ENCODE measurements around the gene NT5DC1.
A peak's percentile ranks its signal among the peaks of the same experiment; 100 is the strongest.

The NT5DC1 gene

DNA sequence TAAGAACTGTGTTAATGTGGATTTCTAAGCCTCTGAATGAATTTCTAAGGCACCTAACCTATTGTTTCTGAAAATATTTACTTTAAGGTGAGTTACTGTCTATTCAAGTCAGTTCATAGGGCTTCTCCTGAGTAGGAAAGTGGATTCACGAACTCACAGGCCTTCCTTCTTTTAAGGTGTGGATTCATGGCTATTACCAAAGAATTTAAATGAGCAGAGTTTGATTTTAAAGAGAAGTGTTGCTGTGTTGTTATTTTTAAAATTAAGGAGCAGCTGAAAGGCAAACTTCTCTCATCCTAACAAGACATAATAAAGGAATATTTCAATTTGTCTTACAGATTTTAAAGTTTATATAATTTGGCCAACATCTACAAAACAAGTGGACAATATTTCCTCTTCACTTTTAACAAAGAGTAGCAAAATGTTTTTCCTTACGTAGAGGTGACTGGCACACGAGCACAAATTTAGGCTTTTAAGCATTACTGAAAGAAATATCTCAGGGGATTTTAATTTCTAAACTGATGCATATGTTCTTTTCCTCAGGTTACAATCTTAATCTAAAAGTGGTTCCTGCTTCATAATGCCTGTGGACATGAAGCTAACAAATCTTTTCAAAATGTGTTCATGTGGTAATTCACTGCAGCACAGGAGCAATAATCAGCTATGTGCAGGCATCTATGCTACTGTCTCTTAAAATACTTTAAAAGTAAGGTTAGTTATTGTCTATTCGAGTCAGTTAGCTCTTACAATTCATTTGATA, 153.8 kb downstream of the NT5DC1 start:
- Histone ChIP-seq H3K27ac (ENCODE audit: insufficient read depth in 1 of 2, low read depth in 1 of 2, low read length in 2 of 2, poor library complexity in 1 of 2, severe bottlenecking in 2 of 2) (peak overlapping the region; percentile 99), H3K27me3 (replicated peaks in 2 of 5; ENCODE audit: control insufficient read depth in 4 of 5, insufficient read depth in 5 of 5, low read length in 4 of 5) (no peaks in the 10 kb centered on the region), H3K9me3 (ENCODE audit: control extremely low read depth in 1 of 5, control insufficient read depth in 4 of 5, insufficient read depth in 2 of 5, low read depth in 1 of 5, low read length in 4 of 5) (no peaks in the 10 kb centered on the region), H3K4me3 (ENCODE audit: control insufficient read depth in 1 of 7, extremely low read depth in 1 of 7, insufficient read depth in 4 of 7, low read depth in 2 of 7, low read length in 6 of 7) (peak overlapping the region in 6 of 7 experiments; percentile 87 to 99 (median 96)), H3K36me3 (ENCODE audit: control insufficient read depth in 4 of 4, insufficient read depth in 4 of 4, low read length in 3 of 4) (peaks cover 2 to 10% (median 5%) of the 10 kb centered on the region in 4 experiments), H3K4me1 (ENCODE audit: control extremely low read depth in 1 of 4, control insufficient read depth in 4 of 4, insufficient read depth in 4 of 4, low read length in 3 of 4) (peaks cover 20 to 43% (median 31%) of the 10 kb centered on the region in 4 experiments)
- peak in 1 of 3 donors; percentile 41 for DNase-seq
- 0% methylated on average over 1 of the region's 4 CpGs for WGBS (ENCODE audit: insufficient coverage)
- ChIA-PET POLR2A (interaction anchor here (0.7 kb wide), 1 partner anchor 301 kb away, joined by 3 read pairs; no protein-coding TSS in a partner anchor), CTCF (interaction anchor here (1.0 to 3.3 kb wide), 4 partner anchors 9 to 26 kb away, joined by 3 to 23 read pairs (median 8); no protein-coding TSS in a partner anchor)

DNA sequence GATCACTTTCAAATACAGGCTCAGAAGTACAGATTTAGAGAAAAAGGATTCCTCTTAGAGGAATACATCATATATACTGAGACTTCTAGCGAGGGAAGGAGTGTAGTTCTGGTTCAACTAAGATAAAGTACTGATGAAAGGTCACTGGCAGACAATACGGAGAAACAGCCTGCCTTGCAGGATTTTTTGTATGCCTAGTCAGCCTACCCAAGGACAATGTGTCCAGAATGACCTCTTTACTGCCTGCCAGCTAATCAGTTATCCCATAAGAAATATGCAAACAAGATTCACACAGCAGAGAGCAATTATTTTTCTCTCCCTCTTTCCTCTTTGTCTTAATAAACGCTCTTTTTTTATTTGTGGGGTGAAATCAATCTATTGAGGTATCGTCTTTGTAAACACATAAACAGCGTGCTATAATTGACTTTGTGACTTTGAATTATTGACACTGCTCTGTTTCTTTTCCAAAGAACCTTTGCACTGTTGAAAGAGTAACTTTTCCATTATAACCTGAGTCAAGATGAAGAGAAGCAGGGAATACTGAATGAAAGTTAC, 154.7 kb downstream of the NT5DC1 start:
- Histone ChIP-seq H3K36me3 (ENCODE audit: control insufficient read depth in 4 of 4, insufficient read depth in 4 of 4, low read length in 3 of 4) (peaks cover 3 to 10% (median 5%) of the 10 kb centered on the region in 4 experiments), H3K9me3 (ENCODE audit: control extremely low read depth in 1 of 5, control insufficient read depth in 4 of 5, insufficient read depth in 2 of 5, low read depth in 1 of 5, low read length in 4 of 5) (no peaks in the 10 kb centered on the region), H3K27ac (ENCODE audit: insufficient read depth in 1 of 2, low read depth in 1 of 2, low read length in 2 of 2, poor library complexity in 1 of 2, severe bottlenecking in 2 of 2) (peak overlapping the region; percentile 99), H3K4me3 (ENCODE audit: control insufficient read depth in 1 of 7, extremely low read depth in 1 of 7, insufficient read depth in 4 of 7, low read depth in 2 of 7, low read length in 6 of 7) (peak overlapping the region in 4 of 7 experiments; percentile 34 to 99 (median 91)), H3K4me1 (ENCODE audit: control extremely low read depth in 1 of 4, control insufficient read depth in 4 of 4, insufficient read depth in 4 of 4, low read length in 3 of 4) (peaks cover 20 to 42% (median 30%) of the 10 kb centered on the region in 4 experiments), H3K27me3 (replicated peaks in 2 of 5; ENCODE audit: control insufficient read depth in 4 of 5, insufficient read depth in 5 of 5, low read length in 4 of 5) (no peaks in the 10 kb centered on the region)
- CTCF ChIA-PET, result interaction anchor here (1.2 to 3.3 kb wide), 4 partner anchors 8 to 306 kb away, joined by 3 to 23 read pairs (median 8); no protein-coding TSS in a partner anchor
- POLR2A ChIA-PET, result no interaction called here
- 72% methylated on average over 4 of the region's 5 CpGs for WGBS (ENCODE audit: insufficient coverage)
- no peak for DNase-seq

DNA sequence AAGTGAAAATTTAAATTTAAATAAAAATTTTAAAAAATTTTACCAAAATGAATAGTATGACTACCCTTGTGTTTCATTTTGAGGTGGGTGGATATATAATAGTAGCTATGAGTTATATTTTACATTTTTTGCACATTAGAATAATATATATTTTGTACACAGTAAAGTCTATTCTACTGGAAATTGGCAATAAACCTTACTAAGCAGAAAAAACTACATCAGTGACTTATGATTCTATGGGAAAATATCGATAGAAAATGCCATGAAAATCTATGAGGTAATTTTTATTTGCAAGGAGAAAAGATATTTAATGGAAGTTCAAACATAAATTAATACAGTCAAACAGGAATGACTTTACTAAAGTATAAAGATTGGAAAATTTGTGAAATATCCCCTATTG, 156.0 kb downstream of the NT5DC1 start:
- H3K4me1 ChIP-seq (ENCODE audit: control extremely low read depth in 1 of 4, control insufficient read depth in 4 of 4, insufficient read depth in 4 of 4, low read length in 3 of 4), result peaks cover 13 to 32% (median 24%) of the 10 kb centered on the region in 4 experiments
- ChIA-PET CTCF (interaction anchor here (2.7 to 3.3 kb wide), 2 partner anchors 9 to 11 kb away, joined by 11 to 23 read pairs; no protein-coding TSS in a partner anchor), POLR2A (interaction anchor here (0.9 kb wide), 1 partner anchor 20 kb away, joined by 3 read pairs; no protein-coding TSS in a partner anchor)
- peaks cover 5 to 9% (median 6%) of the 10 kb centered on the region in 4 experiments for H3K36me3 ChIP-seq (ENCODE audit: control insufficient read depth in 4 of 4, insufficient read depth in 4 of 4, low read length in 3 of 4)
- H3K27me3 ChIP-seq (replicated peaks in 2 of 5; ENCODE audit: control insufficient read depth in 4 of 5, insufficient read depth in 5 of 5, low read length in 4 of 5), result no peaks in the 10 kb centered on the region
- no peak overlapping the region for H3K27ac ChIP-seq (ENCODE audit: insufficient read depth in 1 of 2, low read depth in 1 of 2, low read length in 2 of 2, poor library complexity in 1 of 2, severe bottlenecking in 2 of 2)
- no CpG with 5 or more reads among the region's 1 CpG for WGBS (ENCODE audit: insufficient coverage)
- H3K4me3 ChIP-seq (ENCODE audit: control insufficient read depth in 1 of 7, extremely low read depth in 1 of 7, insufficient read depth in 4 of 7, low read depth in 2 of 7, low read length in 6 of 7), result no peak overlapping the region
- H3K9me3 ChIP-seq (ENCODE audit: control extremely low read depth in 1 of 5, control insufficient read depth in 4 of 5, insufficient read depth in 2 of 5, low read depth in 1 of 5, low read length in 4 of 5), result peaks cover 0 to 3% (median 0%) of the 10 kb centered on the region in 5 experiments
- no peak for DNase-seq

DNA sequence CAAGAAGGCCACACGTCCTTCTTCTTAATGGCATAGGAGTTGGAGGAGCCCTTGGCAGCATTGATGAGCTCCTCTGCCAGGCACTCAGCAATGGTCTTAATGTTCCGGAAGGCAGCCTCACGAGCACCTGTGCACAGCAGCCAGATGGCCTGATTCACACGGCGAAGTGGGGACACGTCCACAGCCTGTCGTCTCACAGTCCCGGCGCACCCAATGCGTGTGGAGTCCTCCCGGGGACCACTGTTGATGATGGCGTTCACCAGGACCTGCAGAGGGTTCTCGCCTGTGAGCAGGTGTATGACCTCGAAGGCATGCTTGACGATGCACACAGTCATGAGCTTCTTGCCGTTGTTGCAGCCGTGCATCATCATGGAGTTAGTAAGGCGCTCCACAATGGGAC, 157.9 kb downstream of the NT5DC1 start:
- Histone ChIP-seq H3K9me3 (ENCODE audit: control extremely low read depth in 1 of 5, control insufficient read depth in 4 of 5, insufficient read depth in 2 of 5, low read depth in 1 of 5, low read length in 4 of 5) (peaks cover 0 to 14% (median 3%) of the 10 kb centered on the region in 5 experiments), H3K36me3 (ENCODE audit: control insufficient read depth in 4 of 4, insufficient read depth in 4 of 4, low read length in 3 of 4) (peaks cover 0 to 8% (median 3%) of the 10 kb centered on the region in 4 experiments)

DNA sequence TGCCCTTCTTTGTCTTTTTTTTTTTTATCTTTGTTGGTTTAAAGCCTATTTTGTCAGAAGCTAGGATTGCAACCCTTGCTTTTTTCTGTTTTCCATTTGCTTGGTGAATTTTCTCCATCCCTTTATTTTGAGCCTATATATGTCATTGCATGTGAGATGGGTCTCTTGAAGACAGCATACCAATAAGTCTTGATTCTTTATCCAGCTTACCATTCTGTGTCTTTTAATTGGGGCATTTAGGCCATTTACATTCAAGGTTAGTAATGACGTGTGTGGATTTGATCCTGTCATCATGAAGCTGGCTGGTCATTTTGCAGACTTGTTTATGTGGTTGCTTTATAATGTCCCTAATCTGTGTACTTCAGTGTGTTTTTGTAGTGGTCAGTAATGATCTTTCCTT, 162.7 kb downstream of the NT5DC1 start:
- DNase-seq, result no peak
- POLR2A ChIA-PET, result no interaction called here
- Histone ChIP-seq H3K4me3 (ENCODE audit: control insufficient read depth in 1 of 7, extremely low read depth in 1 of 7, insufficient read depth in 4 of 7, low read depth in 2 of 7, low read length in 6 of 7) (no peak overlapping the region), H3K27me3 (replicated peaks in 2 of 5; ENCODE audit: control insufficient read depth in 4 of 5, insufficient read depth in 5 of 5, low read length in 4 of 5) (no peaks in the 10 kb centered on the region), H3K9me3 (ENCODE audit: control extremely low read depth in 1 of 5, control insufficient read depth in 4 of 5, insufficient read depth in 2 of 5, low read depth in 1 of 5, low read length in 4 of 5) (peaks cover 0 to 18% (median 3%) of the 10 kb centered on the region in 5 experiments), H3K36me3 (ENCODE audit: control insufficient read depth in 4 of 4, insufficient read depth in 4 of 4, low read length in 3 of 4) (peaks cover 0 to 24% (median 2%) of the 10 kb centered on the region in 4 experiments), H3K27ac (ENCODE audit: insufficient read depth in 1 of 2, low read depth in 1 of 2, low read length in 2 of 2, poor library complexity in 1 of 2, severe bottlenecking in 2 of 2) (no peak overlapping the region), H3K4me1 (ENCODE audit: control extremely low read depth in 1 of 4, control insufficient read depth in 4 of 4, insufficient read depth in 4 of 4, low read length in 3 of 4) (peaks cover 0 to 3% (median under 1%) of the 10 kb centered on the region in 4 experiments)
- WGBS (ENCODE audit: insufficient coverage), result 100% methylated on average over 1 of the region's 1 CpG
- CTCF ChIA-PET, result interaction anchor here (1.1 kb wide), 1 partner anchor 8 kb away, joined by 4 read pairs; no protein-coding TSS in a partner anchor

More for the DNA sequence above, 157.9 kb downstream of the NT5DC1 start:
- H3K4me3 ChIP-seq (ENCODE audit: control insufficient read depth in 1 of 7, extremely low read depth in 1 of 7, insufficient read depth in 4 of 7, low read depth in 2 of 7, low read length in 6 of 7), result no peak overlapping the region
- POLR2A ChIA-PET, result no interaction called here
- no peaks in the 10 kb centered on the region for H3K27me3 ChIP-seq (replicated peaks in 2 of 5; ENCODE audit: control insufficient read depth in 4 of 5, insufficient read depth in 5 of 5, low read length in 4 of 5)
- WGBS (ENCODE audit: insufficient coverage), result 96% methylated on average over 18 of the region's 18 CpGs
- CTCF ChIA-PET, result interaction anchor here (1.6 to 2.1 kb wide), 2 partner anchors 9 to 10 kb away, joined by 5 to 7 read pairs; no protein-coding TSS in a partner anchor
- H3K27ac ChIP-seq (ENCODE audit: insufficient read depth in 1 of 2, low read depth in 1 of 2, low read length in 2 of 2, poor library complexity in 1 of 2, severe bottlenecking in 2 of 2), result no peak overlapping the region
- H3K4me1 ChIP-seq (ENCODE audit: control extremely low read depth in 1 of 4, control insufficient read depth in 4 of 4, insufficient read depth in 4 of 4, low read length in 3 of 4), result peaks cover 2 to 14% (median 11%) of the 10 kb centered on the region in 4 experiments
- no peak for DNase-seq

DNA sequence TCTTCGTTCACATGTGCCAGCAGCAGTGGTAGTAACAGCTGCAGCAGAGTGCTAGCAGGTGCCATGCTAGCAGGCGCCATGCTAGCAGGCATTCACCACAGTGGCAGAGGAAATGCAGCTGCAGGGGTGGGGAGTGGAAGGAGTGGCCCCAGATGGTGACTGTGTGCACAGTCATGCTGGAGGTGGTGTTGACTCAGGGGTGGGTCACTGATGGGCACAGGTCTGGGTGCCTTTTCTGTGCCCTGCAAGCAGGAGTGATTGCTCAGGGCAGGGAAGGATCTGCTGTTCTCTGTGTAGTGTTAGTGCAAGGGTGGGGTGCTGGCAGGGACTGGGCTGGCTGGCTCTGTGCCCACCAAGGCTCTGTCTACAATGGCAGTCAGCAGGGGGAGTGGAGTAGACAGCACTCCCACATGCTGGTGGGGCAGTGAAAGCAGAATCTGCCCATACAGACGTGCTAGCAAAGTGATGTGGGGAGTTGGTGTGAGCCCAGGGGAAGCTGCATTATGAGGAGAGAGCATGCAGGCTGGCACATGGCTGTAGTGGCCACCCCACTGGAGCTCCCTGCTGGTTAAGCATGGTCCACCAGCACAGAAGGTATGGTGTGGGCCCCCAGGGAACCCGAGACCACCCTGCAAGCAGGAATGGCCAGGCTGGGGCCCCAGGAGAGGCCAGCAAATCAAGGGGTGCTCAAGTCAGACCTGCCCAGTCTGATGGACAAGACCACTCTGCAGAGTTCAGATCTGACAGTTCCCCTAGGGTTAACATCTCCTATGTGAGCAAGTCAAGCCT, 164.6 kb downstream of the NT5DC1 start:
- peak in 1 of 3 donors; percentile 40 for DNase-seq
- ChIA-PET CTCF (interaction anchor here (0.7 to 2.1 kb wide), 2 partner anchors 10 to 13 kb away, joined by 3 to 11 read pairs; no protein-coding TSS in a partner anchor), POLR2A (no interaction called here)
- peaks cover 0 to 4% (median 2%) of the 10 kb centered on the region in 4 experiments for H3K4me1 ChIP-seq (ENCODE audit: control extremely low read depth in 1 of 4, control insufficient read depth in 4 of 4, insufficient read depth in 4 of 4, low read length in 3 of 4)
- 90% methylated on average over 3 of the region's 4 CpGs for WGBS (ENCODE audit: insufficient coverage)
- no peak overlapping the region for H3K4me3 ChIP-seq (ENCODE audit: control insufficient read depth in 1 of 7, extremely low read depth in 1 of 7, insufficient read depth in 4 of 7, low read depth in 2 of 7, low read length in 6 of 7)
- H3K9me3 ChIP-seq (ENCODE audit: control extremely low read depth in 1 of 5, control insufficient read depth in 4 of 5, insufficient read depth in 2 of 5, low read depth in 1 of 5, low read length in 4 of 5), result peaks cover 0 to 18% (median 3%) of the 10 kb centered on the region in 5 experiments
- H3K36me3 ChIP-seq (ENCODE audit: control insufficient read depth in 4 of 4, insufficient read depth in 4 of 4, low read length in 3 of 4), result peaks cover 0 to 24% (median 0%) of the 10 kb centered on the region in 4 experiments
- no peak overlapping the region for H3K27ac ChIP-seq (ENCODE audit: insufficient read depth in 1 of 2, low read depth in 1 of 2, low read length in 2 of 2, poor library complexity in 1 of 2, severe bottlenecking in 2 of 2)
- no peaks in the 10 kb centered on the region for H3K27me3 ChIP-seq (replicated peaks in 2 of 5; ENCODE audit: control insufficient read depth in 4 of 5, insufficient read depth in 5 of 5, low read length in 4 of 5)
